MG63 (cell line): Measurements from ENCODE around the gene ASCL3. TPM values are rescaled to one million over a fixed set of nuclear protein-coding genes. Genes with fewer than 3 reads are reported as not detected.
"Not testable (repeated sequence)": the region's sequence is repeated elsewhere in the genome, so short reads cannot be mapped to it uniquely, and the experiment has no call there.

Source experiments
- DNase-seq: peaks from one replicate; pipeline ENCODE4 v3.0.0-alpha.2; 2020
- H3K27me3 ChIP-seq: fragments of 250-450 bp; sonication (Bioruptor Pico); 2 replicates; pipeline ENCODE4 v1.5.1; 2020; ENCODE audit warnings: mild to moderate bottlenecking, moderate library complexity
- H3K36me3 ChIP-seq: fragments of 250-450 bp; sonication (Bioruptor Pico); 2 replicates; pipeline ENCODE4 v1.5.1; 2020; ENCODE audit warnings: mild to moderate bottlenecking, moderate library complexity
- H3K4me3 ChIP-seq: fragments of 250-450 bp; sonication (Bioruptor Pico); 2 replicates; pipeline ENCODE4 v1.5.1; 2020; ENCODE audit warnings: mild to moderate bottlenecking, moderate library complexity
- H3K9me3 ChIP-seq: fragments of 250-450 bp; sonication (Bioruptor Pico); 2 replicates; pipeline ENCODE4 v1.5.1; 2020; ENCODE audit warnings: mild to moderate bottlenecking, moderate library complexity
- total RNA-seq: library from RNA; depleted of rRNA; stranded (reverse); fragments of >200 nt; shearing (Covaris generic); gene quantifications from 2 replicates; pipeline ENCODE4 v1.2.3, GENCODE V29; 2014; ENCODE audit warnings: low replicate concordance; rRNA removed

Gene ASCL3, protein sequence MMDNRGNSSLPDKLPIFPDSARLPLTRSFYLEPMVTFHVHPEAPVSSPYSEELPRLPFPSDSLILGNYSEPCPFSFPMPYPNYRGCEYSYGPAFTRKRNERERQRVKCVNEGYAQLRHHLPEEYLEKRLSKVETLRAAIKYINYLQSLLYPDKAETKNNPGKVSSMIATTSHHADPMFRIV
- not detected in 2 replicates for total RNA-seq

- H3K36me3 ChIP-seq, result peaks cover 7% of the 10 kb centered on the region; the same call in 1 of the 2 replicates
- H3K27me3 ChIP-seq, result no peaks in the 10 kb centered on the region
- no peak within 1 kb of the TSS for H3K4me3 ChIP-seq
- no peak for DNase-seq
- H3K9me3 ChIP-seq, result no peaks in the 10 kb centered on the region
Measured at GRCh38 chr11:8942518-8943066, at the start of gene ASCL3. Gene ASCL3, minus strand, starts transcription at chr11:8943016. Its CDS starts 4,855 bp downstream, at chr11:8938161.

DNA sequence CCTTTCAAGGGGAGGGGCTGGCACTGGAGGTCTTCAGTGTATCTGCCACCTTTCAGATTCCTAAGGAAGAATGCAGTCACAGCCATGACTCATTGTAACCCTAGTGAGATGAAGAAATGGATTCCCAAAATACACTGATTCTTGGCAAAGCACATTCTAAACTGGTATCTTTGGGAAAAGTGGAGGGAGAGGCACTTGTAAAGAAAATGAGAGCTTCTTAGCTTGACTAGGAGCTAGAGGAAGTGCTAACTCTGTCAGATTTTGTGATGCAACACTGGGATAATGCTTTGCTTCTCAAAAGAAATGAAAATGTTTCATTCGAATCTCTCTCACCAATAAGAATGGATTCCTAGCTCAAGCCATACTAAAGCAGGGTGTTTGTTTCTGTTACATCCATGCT lies 46.6 kb upstream of the ASCL3 start:
- no peak for DNase-seq
- H3K4me3 ChIP-seq, result no peak overlapping the region
- no peaks in the 10 kb centered on the region for H3K27me3 ChIP-seq
- H3K36me3 ChIP-seq, result no peaks in the 10 kb centered on the region
- H3K9me3 ChIP-seq, result no peaks in the 10 kb centered on the region

- Histone ChIP-seq H3K9me3 (no peaks in the 10 kb centered on the region), H3K27me3 (no peaks in the 10 kb centered on the region), H3K36me3 (no peaks in the 10 kb centered on the region), H3K4me3 (no peak overlapping the region)
- DNase-seq, result no peak
Measured at GRCh38 chr11:8988329-8989234, 45.8 kb upstream of the ASCL3 start.

GRCh38 chr11:8987446-8987845 lies 44.6 kb upstream of the ASCL3 start:
- Histone ChIP-seq H3K9me3 (no peaks in the 10 kb centered on the region), H3K4me3 (no peak overlapping the region), H3K27me3 (no peaks in the 10 kb centered on the region), H3K36me3 (no peaks in the 10 kb centered on the region)
- no peak for DNase-seq

- H3K27me3 ChIP-seq, H3K36me3 ChIP-seq, H3K9me3 ChIP-seq, H3K4me3 ChIP-seq, DNase-seq: not testable (repeated sequence)
Measured at GRCh38 chr11:8986772-8987171, 44.0 kb upstream of the ASCL3 start.

DNA sequence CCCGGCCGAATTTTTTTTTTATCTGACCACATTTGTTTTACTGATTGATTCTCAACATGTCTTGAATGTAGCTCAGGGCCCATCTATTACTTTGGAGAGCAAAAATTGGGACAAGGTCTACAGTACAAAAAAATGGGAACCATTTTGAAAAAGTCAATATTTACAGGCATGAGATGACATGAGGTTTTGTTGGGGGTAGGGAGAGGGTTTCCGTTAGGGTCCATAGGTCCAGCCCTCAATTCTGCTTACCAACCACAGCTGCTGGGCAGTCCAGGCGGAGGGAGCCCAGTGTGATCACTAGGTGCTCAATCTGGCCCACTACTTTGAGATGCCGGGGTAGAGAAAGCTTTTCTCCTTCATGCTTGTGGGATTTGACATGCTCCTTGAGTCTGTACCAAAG lies 42.6 kb upstream of the ASCL3 start:
- no peaks in the 10 kb centered on the region for H3K36me3 ChIP-seq
- no peaks in the 10 kb centered on the region for H3K27me3 ChIP-seq
- H3K4me3 ChIP-seq, result no peak overlapping the region
- no peak for DNase-seq
- no peaks in the 10 kb centered on the region for H3K9me3 ChIP-seq

- DNase-seq, result no peak
- H3K27me3 ChIP-seq, result no peaks in the 10 kb centered on the region
- no peak overlapping the region for H3K4me3 ChIP-seq
- no peaks in the 10 kb centered on the region for H3K9me3 ChIP-seq
- no peaks in the 10 kb centered on the region for H3K36me3 ChIP-seq
Measured at GRCh38 chr11:8983552-8983951, 40.7 kb upstream of the ASCL3 start.

GRCh38 chr11:8980485-8980884 lies 37.7 kb upstream of the ASCL3 start:
- Histone ChIP-seq H3K36me3 (no peaks in the 10 kb centered on the region), H3K4me3 (no peak overlapping the region), H3K9me3 (no peaks in the 10 kb centered on the region), H3K27me3 (no peaks in the 10 kb centered on the region)
- DNase-seq, result no peak

GRCh38 chr11:8979365-8979764 lies 36.5 kb upstream of the ASCL3 start:
- not testable (repeated sequence) for H3K9me3 ChIP-seq, H3K4me3 ChIP-seq, H3K36me3 ChIP-seq, DNase-seq, H3K27me3 ChIP-seq

DNA sequence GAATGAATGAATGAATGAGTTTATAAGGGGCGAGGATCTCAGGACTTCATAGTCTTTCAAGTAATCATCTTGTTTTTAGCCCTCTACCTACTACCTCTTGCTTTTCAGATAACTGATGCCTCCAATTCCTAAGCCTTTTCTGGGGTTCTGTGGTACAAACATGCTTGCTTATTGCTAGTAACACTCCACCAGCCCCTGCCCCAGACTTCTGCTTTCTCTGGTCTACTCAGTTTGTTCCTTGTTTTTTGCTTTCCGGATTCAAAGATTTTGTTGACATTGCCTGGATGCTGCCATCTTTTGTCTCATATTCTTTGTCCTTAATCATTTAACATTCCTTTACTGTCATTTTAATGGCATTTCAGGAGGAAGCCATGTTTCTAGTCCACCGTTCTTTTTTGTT lies 30.3 kb upstream of the ASCL3 start:
- no peaks in the 10 kb centered on the region for H3K36me3 ChIP-seq
- H3K4me3 ChIP-seq, result no peak overlapping the region
- no peaks in the 10 kb centered on the region for H3K9me3 ChIP-seq
- H3K27me3 ChIP-seq, result no peaks in the 10 kb centered on the region
- DNase-seq, result no peak

DNA sequence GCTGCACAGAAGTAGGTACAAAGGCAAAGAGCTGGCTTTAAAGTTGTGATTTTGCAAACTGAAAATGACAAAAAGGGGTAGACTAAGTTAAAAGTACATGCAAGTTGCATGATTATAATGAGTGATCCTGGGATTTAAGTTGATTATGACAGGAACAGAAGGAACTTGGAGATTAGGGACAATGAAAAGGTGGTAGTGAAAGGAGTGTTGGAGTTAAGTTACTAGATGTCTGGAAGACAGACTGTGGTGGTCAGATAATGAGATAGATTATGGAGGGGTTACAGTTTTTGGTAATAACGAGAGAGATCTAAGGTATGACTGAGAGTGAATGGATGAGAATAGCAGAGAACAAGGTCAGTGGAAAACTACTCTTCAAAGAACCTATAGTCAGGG lies 29.1 kb upstream of the ASCL3 start:
- H3K36me3 ChIP-seq, result no peaks in the 10 kb centered on the region
- DNase-seq, result no peak
- no peaks in the 10 kb centered on the region for H3K27me3 ChIP-seq
- H3K4me3 ChIP-seq, result no peak overlapping the region
- no peaks in the 10 kb centered on the region for H3K9me3 ChIP-seq

DNA sequence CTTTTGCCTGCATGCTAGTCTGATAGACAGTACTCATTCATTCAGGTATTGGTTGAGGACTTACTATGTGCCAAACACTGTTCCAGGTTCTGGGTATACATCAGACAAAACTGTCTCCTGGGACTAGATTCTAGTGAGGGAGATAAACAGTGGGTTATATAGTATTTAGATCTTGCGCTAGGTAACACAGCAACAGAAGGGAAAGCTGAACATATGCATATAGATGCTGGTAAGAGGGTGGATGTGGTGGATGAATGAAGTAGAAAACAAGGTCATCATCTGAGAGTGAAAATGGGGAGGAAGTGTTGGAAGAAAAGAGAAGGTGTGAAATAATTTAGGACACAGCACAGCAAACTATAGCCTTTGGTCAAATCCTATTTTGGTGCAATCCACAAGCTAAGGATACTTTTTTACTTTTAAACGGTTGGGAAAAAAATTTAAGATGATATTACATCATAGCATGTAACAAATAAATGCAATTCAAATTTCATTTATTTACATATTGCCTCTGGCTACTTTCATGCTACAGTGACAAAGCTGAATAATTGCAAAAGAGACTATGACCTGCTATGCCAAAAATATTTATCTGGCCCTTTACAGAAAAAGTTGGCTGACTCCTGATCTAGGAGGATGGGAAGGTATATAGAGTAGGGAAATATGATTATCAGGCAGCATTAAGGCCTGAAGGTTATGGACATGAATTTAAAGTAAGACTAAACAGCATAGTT lies 28.5 kb upstream of the ASCL3 start:
- H3K36me3 ChIP-seq, result no peaks in the 10 kb centered on the region
- H3K4me3 ChIP-seq, result no peak overlapping the region
- H3K9me3 ChIP-seq, result no peaks in the 10 kb centered on the region
- H3K27me3 ChIP-seq, result no peaks in the 10 kb centered on the region
- DNase-seq, result no peak

DNA sequence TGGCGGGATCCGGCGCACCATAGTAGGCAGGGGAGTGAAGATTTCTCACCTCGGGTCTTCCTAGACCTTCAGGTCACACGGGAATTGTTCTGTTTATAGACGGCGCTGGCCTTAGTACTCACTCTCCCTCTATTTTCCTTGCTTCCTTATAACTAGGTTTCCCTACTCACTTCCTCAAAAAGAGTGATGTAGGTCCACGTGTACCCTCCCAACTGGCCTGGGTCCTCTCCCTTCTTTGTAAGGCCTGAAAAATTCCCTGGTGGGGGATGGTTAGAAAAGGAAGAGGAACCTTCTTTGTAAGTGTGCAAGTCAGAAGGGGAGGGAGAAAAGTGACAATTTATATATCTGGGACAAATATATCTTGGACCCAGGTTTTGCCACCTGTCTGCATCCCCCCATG lies 24.4 kb upstream of the ASCL3 start:
- Histone ChIP-seq H3K4me3 (no peak overlapping the region), H3K27me3 (no peaks in the 10 kb centered on the region), H3K36me3 (peaks cover 2% of the 10 kb centered on the region), H3K9me3 (no peaks in the 10 kb centered on the region)
- no peak for DNase-seq

GRCh38 chr11:8964324-8965320 lies 21.8 kb upstream of the ASCL3 start, which contains the start of gene TMEM9B:
Gene TMEM9B, minus strand, starts transcription at chr11:8964442. Its CDS starts 129 bp downstream, at chr11:8964313.
- peak within 1 kb of the TSS; percentile 93 for H3K4me3 ChIP-seq
- peak; percentile 96 for DNase-seq
- peaks cover 10% of the 10 kb centered on the region for H3K36me3 ChIP-seq
- H3K27me3 ChIP-seq, result no peaks in the 10 kb centered on the region
- no peaks in the 10 kb centered on the region for H3K9me3 ChIP-seq

DNA sequence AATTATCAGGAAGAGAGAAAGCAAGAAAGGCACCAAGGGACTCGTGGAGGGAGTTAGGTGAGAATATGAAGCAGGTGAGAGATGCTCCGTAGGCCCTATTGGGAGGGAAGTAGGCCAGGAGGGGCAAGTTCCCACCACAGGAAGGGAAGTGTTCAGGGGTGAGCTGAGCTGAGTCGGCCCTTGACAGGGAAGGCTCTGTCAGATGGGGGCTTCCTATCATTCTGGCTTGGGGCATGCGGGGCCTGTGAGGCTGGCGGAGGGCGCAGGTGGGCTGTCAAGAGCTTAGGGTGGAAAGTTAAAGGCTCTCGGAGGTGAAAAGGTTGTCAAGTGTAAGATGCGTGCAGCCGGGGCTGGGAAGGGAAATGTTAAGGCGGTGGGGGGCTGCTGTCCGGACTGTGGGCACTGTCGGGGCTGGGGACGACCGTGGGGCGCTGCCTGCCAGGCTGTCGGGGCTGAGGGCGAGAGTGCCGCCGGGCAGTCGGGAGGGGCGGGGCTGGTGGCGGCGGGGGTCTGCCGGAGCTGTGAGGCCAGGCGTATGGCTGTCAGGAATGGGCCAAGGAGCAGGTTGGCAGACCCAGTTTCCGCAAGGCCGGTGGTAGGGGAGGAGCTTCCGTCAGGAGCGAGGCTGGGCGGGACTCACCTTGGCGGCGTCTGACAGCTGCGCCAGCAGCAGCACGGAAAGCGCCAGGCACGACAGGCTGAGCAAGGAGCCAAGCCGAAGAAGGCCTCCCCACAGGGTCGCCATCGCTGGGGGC lies 20.9 kb upstream of the ASCL3 start:
- peak; percentile 81 for DNase-seq
- H3K9me3 ChIP-seq, result no peaks in the 10 kb centered on the region
- peak overlapping the region; percentile 93 for H3K4me3 ChIP-seq
- H3K36me3 ChIP-seq, result peaks cover 10% of the 10 kb centered on the region
- no peaks in the 10 kb centered on the region for H3K27me3 ChIP-seq
